ENCODE results near the gene CPPED1. TPM values are rescaled to one million over a fixed set of nuclear protein-coding genes. Genes with fewer than 3 reads are reported as not detected.
"Not testable (repeated sequence)": the region's sequence is repeated elsewhere in the genome, so short reads cannot be mapped to it uniquely, and the experiment has no call there.

The CPPED1 gene
- total RNA-seq, 1 donor from 2014 or later = 12.5 TPM

DNA sequence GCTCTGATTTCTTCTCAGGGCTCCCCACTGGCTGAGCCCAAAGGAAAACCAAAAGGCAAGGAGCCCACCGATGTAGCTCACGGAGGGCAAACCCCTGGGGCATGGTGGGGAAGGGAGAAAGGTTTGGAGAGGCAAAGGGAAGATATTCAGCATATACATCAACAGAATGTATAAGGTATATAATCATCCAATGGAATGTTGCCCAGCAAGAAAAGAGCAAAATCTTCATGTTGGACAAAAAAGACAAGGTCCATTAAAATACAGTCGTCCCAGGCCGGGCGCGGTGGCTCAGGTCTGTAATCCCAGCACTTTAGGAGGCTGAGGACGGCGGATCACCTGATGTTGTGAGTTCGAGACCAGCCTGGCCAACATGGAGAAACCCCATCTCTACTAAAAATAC is 1.6 kb downstream of the CPPED1 start:
- DNase-seq (ENCODE audit: low spot score) = no peak

DNA sequence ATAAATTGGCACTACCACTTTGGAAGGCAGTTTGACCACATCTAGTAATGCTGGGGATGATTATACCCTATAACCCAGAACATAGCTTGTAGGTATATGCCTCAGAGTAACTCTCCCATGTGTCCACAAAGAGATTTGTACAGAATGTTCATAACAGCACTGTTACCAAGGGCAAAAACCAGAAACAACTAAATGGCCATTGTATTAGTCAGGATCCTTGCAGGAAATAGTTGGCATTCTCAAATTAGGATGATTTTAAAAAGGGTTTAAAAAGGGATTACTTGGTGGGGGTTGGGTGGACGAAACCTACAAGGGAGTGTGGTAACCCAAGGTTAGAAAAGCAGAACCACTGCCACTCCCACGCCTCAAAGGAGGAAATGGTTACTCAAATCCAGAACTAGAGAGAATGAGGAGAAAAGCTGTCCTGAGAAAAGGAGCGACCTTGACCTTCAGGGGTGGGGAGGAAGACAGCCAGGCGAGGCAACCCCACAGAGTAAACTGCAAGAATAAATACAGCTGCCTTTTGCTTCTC is 2.1 kb downstream of the CPPED1 start:
- peak; percentile 26 for DNase-seq (ENCODE audit: low spot score)

DNA sequence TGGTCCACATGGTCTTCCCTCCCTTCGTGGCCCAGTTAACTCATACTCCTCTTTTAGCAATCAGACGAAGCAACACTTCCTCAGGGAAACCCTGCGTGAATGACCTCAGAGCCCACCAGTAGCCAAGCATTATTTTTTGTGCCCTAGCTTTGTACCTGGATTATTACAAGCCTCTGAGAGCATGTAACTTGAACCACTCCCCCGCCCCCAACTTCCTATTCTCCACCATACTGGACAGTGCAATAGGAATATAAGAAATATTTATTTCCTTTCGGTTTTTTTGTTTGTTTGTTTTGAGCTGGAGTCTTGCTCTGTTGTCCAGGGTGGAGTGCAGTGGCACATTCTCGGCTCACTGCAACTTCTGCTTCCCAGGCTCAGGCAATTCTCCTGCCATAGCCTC is 2.9 kb downstream of the CPPED1 start:
- DNase-seq (ENCODE audit: low spot score) = no peak

DNA sequence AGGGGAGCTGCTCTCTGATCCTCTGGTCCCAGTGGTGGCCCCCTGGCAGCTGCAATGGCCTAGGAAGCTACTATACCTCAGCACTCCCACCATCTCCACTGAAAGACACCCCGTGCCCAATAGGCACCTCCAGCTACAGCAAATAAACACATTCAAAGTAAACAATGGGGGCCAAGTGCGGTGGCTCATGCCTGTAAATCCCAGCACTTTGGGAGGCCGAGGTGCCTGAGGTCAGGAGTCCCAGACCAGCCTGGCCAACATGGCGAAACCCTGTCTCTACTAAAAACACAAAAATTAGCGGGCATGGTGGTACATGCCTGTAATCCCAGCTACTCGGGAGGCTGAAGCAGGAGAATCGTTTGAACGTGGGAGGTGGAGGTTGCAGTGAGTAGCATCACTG is 3.7 kb downstream of the CPPED1 start:
- DNase-seq (ENCODE audit: low spot score) = not testable (repeated sequence)

- DNase-seq (ENCODE audit: low spot score) = no peak
Observed at GRCh38 chr16:12798846-12799245, 4.8 kb downstream of the CPPED1 start.

- no peak for DNase-seq (ENCODE audit: low spot score)
Observed at GRCh38 chr16:12798171-12798570, 5.5 kb downstream of the CPPED1 start.

DNA sequence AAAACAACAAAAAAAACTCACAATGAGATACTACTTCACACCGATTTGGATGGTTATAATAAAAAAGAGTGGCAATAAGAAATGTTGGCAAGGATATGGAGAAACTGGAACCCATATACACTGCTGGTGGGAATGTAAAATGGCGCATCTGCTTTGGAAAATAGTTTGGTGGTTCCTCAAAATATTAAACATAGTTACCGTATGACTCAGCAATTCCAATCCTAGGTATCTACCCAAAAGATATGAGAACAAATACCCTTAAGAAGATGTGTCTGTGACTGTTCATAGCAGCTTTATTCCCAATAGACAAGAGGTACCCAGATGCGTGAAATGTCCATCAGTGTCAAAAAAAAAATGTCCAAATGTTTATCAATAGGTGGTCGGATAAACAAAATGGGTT is 7.2 kb downstream of the CPPED1 start:
- DNase-seq (ENCODE audit: low spot score) = no peak

GRCh38 chr16:12794486-12795387 is 8.9 kb downstream of the CPPED1 start:
- DNase-seq (ENCODE audit: low spot score) = no peak

DNA sequence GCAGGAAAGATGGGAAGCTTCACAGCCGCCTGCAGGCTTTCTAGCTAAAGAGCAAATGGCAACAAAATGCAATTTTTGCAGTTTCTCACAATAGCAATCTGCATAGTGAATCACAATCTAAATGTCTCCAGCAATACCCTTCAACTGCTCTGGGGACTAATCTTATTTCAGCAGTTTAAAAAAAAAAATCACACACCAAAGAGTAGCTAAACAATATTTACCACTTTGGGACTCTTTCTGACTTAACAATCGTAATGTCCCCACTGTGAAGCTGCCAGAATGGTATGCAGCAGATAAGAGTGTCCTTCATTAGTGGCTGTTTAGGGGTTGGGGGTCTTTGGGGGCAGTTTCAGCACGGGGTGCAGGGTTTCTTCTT is 9.8 kb downstream of the CPPED1 start:
- no peak for DNase-seq (ENCODE audit: low spot score)

GRCh38 chr16:12793120-12793864 is 10.4 kb downstream of the CPPED1 start:
- DNase-seq (ENCODE audit: low spot score) = no peak

GRCh38 chr16:12792528-12792927 is 11.2 kb downstream of the CPPED1 start:
- DNase-seq (ENCODE audit: low spot score) = not testable (repeated sequence)

DNA sequence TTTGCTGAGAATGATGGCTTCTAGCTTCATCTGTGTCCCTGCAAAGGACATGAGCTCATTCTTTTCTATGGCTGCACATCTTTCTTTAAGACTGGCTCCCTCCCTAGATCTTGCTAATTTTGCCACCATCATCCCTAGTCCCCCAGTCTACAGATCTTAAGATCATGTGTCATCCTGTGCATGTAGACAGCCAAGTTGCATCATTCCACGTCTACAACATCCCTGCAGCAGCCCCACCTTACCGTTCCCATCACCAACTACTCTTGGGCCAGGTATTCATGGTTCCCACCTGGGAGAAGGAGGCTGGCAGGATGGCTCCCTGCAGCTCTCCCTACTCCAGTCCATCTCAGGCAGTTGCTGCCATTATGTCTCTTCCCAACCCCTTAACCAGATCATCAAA is 12.3 kb downstream of the CPPED1 start:
- DNase-seq (ENCODE audit: low spot score) = no peak

DNA sequence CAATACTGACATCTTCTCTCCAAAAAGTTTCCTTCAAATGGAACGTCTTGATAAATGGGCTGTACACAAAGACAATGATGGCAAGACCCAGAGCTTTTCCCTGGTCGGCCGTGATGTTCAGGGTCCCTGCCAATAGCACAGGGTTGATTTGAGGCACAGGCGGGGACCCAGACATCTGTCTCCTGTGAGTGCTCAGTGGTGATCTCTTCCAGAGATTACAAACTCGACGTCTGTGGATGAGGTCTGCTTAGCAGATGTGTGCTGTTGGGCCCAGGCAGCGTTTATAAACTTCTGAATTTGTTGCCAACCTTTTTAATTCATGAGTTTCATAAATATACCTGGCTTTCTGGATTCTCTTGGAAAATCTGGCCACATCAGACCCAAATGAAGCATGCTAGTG is 14.9 kb downstream of the CPPED1 start:
- no peak for DNase-seq (ENCODE audit: low spot score)

DNA sequence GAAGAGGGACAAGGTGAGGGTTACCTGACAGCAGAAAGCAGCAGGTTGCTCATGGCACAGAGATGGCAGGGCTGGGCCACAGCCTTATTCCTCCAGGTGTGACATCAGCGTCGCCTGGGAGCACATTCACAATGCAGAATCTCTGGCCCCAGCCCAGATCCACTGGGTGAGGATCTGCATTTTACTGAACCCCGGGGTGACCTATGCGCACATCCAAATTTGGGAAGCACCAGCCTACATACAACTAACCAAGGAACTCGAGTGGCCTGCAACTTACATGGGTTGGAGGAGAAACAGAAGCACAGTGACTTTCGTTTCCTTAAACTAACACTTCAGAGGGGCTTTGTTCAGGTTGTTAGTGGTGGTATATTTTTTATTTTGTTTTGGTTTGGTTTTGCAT is 17.6 kb downstream of the CPPED1 start:
- no peak for DNase-seq (ENCODE audit: low spot score)

DNA sequence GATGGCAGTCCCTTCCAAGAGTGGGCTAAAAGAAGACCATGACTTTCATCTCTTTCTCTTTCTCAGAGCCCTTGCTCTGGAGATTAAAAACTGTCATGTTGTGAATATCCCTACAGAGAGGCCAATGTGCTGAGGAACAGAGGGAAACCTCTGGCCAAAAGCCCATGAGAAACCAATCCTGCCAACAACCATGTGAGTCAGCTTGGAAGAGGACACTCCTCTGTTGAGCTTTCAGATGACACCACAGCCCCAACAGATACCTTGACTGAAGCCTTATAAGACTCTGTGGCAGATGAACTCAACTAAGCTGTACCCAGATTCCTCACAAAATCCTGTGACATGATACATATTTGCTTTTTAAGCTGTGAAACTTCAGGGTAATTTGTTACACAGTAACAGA is 19.6 kb downstream of the CPPED1 start:
- no peak for DNase-seq (ENCODE audit: low spot score)

DNA sequence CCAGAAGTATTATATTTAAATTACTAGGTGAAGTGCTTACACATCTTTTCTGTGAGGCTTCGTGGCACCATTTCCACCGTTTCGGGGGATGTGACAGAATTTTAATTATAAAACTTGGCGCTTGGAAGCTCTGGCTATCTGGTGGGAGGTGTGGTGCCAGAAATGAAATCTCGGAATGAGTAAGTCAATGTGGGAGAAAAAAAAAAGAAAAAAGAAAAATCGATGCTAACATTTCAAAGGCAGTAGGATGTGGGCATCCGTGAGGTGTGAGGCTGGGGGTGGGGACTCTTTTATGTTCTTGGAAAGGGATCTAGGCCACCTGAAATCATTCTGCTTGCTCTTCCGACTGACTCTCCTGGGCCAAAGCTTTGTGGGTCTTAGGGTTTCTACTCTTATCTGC is 21.9 kb downstream of the CPPED1 start:
- no peak for DNase-seq (ENCODE audit: low spot score)

DNA sequence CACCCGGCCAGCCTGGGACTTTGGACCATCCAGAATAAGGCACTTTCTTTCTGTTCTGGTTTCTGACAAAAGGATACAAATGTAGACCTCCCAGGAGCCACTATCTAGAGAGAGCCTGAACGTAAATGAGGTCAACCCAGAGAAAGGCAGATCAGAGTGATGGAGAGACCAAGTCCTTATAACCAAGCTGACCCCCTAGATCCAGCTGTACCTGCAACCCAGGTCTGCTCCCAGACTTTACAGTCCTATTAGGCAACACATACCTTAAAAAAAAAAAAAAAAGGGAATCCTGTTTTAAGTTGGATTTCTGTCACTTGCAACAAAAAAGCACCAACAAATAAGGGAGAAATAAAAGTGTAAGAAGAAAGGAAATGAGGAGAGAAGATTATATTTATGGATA is 23.2 kb downstream of the CPPED1 start:
- DNase-seq (ENCODE audit: low spot score) = no peak

DNA sequence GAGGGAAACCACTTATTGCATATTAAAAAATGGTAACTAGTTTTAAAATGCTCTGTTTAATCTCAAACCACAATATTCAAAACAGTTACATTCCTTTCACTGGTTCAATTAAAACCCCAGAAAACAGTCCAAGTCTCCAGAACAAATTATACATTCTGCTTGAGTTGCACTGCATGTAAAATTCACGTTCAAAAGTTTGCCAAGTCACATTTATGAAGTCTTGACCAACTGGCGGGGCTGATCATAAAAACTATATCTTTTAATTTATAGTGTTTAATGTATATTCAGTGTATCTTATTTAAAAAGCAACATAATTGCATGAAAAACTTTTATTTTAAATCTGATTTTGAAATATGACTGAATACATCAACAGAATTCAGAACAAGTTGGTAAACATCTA is 25.0 kb downstream of the CPPED1 start:
- no peak for DNase-seq (ENCODE audit: low spot score)

DNA sequence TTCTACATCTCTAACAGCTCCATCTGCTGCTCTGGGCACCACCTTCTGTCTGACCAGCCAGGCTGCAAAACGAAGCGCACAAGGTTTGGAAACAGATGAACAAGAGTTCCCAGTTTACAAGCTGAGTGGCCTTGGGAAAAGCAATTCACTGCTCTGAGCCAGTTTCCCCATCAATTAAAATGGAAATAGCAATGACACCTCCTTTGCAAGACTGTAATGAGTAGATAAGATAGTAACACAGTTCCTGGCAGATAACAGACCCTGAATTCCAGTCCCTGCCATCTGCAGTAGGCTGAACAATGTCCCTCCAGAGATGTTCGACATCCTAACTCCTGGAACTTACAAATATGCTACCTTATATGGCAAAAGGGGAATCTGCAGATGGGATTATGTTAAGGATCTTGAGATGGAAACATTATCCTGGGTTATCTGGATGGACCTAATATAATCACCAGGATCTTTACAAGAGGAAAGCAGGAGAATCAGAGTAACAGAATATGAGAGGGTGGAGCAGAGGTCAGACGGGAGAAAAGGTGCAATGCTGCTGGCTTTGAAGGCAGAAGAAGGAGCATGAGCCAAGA is 27.9 kb downstream of the CPPED1 start:
- DNase-seq (ENCODE audit: low spot score) = no peak

DNA sequence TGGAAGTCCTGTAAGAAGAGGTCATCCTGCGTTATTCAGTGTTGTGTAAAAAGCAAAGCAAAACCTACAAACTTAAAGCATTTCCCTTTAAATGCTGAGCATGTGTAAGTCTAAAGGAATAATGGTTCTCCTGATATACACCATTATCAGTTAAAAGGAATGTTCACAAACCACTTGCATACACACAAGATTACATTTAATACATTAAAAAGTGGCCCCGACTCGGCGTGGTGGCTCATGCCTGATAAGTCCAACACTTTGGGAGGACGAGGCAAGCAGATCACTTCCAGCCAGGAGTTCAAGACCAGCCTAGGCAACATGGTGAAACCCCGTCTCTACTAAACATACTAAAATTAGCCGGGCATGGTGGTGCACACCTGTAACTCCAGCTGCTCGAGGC is 30.5 kb downstream of the CPPED1 start:
- no peak for DNase-seq (ENCODE audit: low spot score)

- peak; percentile 7 for DNase-seq (ENCODE audit: low spot score)
Observed at GRCh38 chr16:12771341-12771798, 32.3 kb downstream of the CPPED1 start.

GRCh38 chr16:12769525-12769924 is 34.2 kb downstream of the CPPED1 start:
- no peak for DNase-seq (ENCODE audit: low spot score)

All from umbilical cord (tissue), 2 donors.